ENCODE data around the gene MTR. TPM values are rescaled to one million over a fixed set of nuclear protein-coding genes. Genes with fewer than 3 reads are reported as not detected.

Gene MTR
- total RNA-seq, 1 experiment from 2014 or later: 8.7 TPM

- H3K36me3 ChIP-seq: no peaks in the 10 kb centered on the region
- H3K4me3 ChIP-seq: no peak overlapping the region
- no peaks in the 10 kb centered on the region for H3K9me3 ChIP-seq
- H3K27me3 ChIP-seq: no peaks in the 10 kb centered on the region
- no peak for DNase-seq
These were observed 143.7 kb downstream of the MTR start for GRCh38 chr1:236938760-236939159.

- Histone ChIP-seq H3K9me3 (no peaks in the 10 kb centered on the region), H3K27me3 (no peaks in the 10 kb centered on the region), H3K36me3 (no peaks in the 10 kb centered on the region), H3K4me3 (no peak overlapping the region)
- DNase-seq: no peak
These were observed 147.3 kb downstream of the MTR start for GRCh38 chr1:236942431-236942830.

- Histone ChIP-seq H3K36me3 (no peaks in the 10 kb centered on the region), H3K27me3 (no peaks in the 10 kb centered on the region), H3K9me3 (no peaks in the 10 kb centered on the region), H3K4me3 (no peak overlapping the region)
- no peak for DNase-seq
These were observed 149.5 kb downstream of the MTR start for GRCh38 chr1:236944556-236944955.

- Histone ChIP-seq H3K27me3 (no peaks in the 10 kb centered on the region), H3K9me3 (no peaks in the 10 kb centered on the region), H3K36me3 (no peaks in the 10 kb centered on the region), H3K4me3 (no peak overlapping the region)
- DNase-seq: no peak
These were observed 149.9 kb downstream of the MTR start for GRCh38 chr1:236945002-236945401.

GRCh38 chr1:236947794-236948193, 152.7 kb downstream of the MTR start:
- Histone ChIP-seq H3K36me3 (no peaks in the 10 kb centered on the region), H3K4me3 (no peak overlapping the region), H3K27me3 (no peaks in the 10 kb centered on the region), H3K9me3 (no peaks in the 10 kb centered on the region)
- no peak for DNase-seq

- H3K9me3 ChIP-seq: no peaks in the 10 kb centered on the region
- H3K4me3 ChIP-seq: no peak overlapping the region
- no peak for DNase-seq
- no peaks in the 10 kb centered on the region for H3K27me3 ChIP-seq
- no peaks in the 10 kb centered on the region for H3K36me3 ChIP-seq
These were observed 153.3 kb downstream of the MTR start for GRCh38 chr1:236948381-236948780.

GRCh38 chr1:236948996-236949395, 153.9 kb downstream of the MTR start:
- no peaks in the 10 kb centered on the region for H3K36me3 ChIP-seq
- no peaks in the 10 kb centered on the region for H3K9me3 ChIP-seq
- no peak for DNase-seq
- no peaks in the 10 kb centered on the region for H3K27me3 ChIP-seq
- no peak overlapping the region for H3K4me3 ChIP-seq

- H3K36me3 ChIP-seq: no peaks in the 10 kb centered on the region
These were observed 155.3 kb downstream of the MTR start for GRCh38 chr1:236950365-236950764.

GRCh38 chr1:236951672-236952071, 156.6 kb downstream of the MTR start:
- H3K27me3 ChIP-seq: no peaks in the 10 kb centered on the region
- no peak for DNase-seq
- H3K36me3 ChIP-seq: no peaks in the 10 kb centered on the region
- no peaks in the 10 kb centered on the region for H3K9me3 ChIP-seq
- no peak overlapping the region for H3K4me3 ChIP-seq

More at GRCh38 chr1:236950365-236950764, 155.3 kb downstream of the MTR start:
- Histone ChIP-seq H3K4me3 (no peak overlapping the region), H3K9me3 (no peaks in the 10 kb centered on the region), H3K27me3 (no peaks in the 10 kb centered on the region)
- no peak for DNase-seq

GRCh38 chr1:236952246-236953003, 157.3 kb downstream of the MTR start:
- no peak overlapping the region for H3K4me3 ChIP-seq

GRCh38 chr1:236953151-236953700, 158.1 kb downstream of the MTR start:
- no peak for DNase-seq
- H3K27me3 ChIP-seq: no peaks in the 10 kb centered on the region
- no peaks in the 10 kb centered on the region for H3K36me3 ChIP-seq
- no peaks in the 10 kb centered on the region for H3K9me3 ChIP-seq
- H3K4me3 ChIP-seq: no peak overlapping the region

More at GRCh38 chr1:236952246-236953003, 157.3 kb downstream of the MTR start:
- H3K36me3 ChIP-seq: no peaks in the 10 kb centered on the region
- no peaks in the 10 kb centered on the region for H3K9me3 ChIP-seq
- no peaks in the 10 kb centered on the region for H3K27me3 ChIP-seq
- no peak for DNase-seq

Other genes with a start within 250 kb of the MTR start
- 15.1 TPM in 2 replicates for gene HEATR1, start 190.8 kb upstream of the MTR start, total RNA-seq (2014; rRNA removed; shearing (Covaris generic); ENCODE audit: low replicate concordance)
- gene ACTN2, start 108.8 kb upstream of the MTR start, total RNA-seq (2014; rRNA removed; shearing (Covaris generic); ENCODE audit: low replicate concordance): 0.07 TPM in 1 of 2 replicates, not detected in the other
- gene MT1HL1, start 209.1 kb downstream of the MTR start, total RNA-seq (2014; rRNA removed; shearing (Covaris generic); ENCODE audit: low replicate concordance): not detected in 2 replicates
- gene RYR2, start 246.9 kb downstream of the MTR start, total RNA-seq (2014; rRNA removed; shearing (Covaris generic); ENCODE audit: low replicate concordance): 0.12 and 0.26 TPM in 2 replicates

All from MG63 (cell line).